HG03196 (cell line): Measurements from ENCODE around the gene EXOSC7.
"Not testable (repeated sequence)": the region's sequence is repeated elsewhere in the genome, so short reads cannot be mapped to it uniquely, and the experiment has no call there.

Experiments used
- ATAC-seq: cut with Tn5 transposase; IDR thresholded peaks from one replicate; pipeline ENCODE4 v1.9.1; 2021; ENCODE audit not compliant: unreplicated experiment

Gene EXOSC7

DNA sequence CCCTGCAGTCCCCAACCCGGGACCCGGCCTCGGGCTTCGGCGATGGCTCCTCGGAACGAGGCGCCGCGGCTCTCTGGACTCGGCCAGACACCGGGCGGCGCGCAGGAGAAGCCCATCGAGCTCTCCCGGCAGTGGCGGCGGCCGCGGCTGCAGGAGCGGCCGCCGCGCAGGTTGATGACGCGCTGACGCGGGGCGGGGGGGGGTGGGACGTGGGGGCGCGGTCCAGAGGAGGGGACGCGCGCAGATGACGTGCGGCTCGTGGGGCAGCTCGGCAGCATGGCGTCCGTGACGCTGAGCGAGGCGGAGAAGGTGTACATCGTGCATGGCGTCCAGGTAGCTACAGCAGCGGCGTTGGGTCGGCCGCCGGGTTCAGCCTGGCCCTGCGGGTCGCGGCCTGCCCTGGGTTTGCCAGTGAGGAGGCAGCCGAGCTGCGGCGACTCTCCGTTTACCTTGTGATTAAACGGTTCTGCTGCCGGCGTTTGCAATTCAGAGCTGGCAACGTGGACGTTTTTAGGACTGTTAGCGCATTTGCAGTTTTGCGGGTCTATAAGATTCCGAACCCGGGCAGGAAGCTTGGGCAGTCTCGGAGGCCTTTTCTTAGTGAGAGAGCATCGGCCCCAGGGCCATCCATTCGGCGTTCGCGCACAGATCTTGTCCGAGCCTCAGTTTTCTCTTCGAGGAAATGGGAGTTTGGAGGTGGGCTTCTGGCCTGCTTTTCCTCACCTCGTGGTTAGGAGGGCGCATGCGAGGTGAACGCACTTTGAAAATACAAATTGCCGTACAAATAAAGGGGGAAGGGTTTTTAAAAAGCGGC is at the start of gene EXOSC7, which contains the start of gene ZDHHC3:
Gene EXOSC7 (plus strand): TSS at position 243 of the 814 bp plus-strand sequence. CDS start 34 bp downstream, at position 277.
Gene ZDHHC3 (minus strand): TSS at position 173 of the 814 bp plus-strand sequence. CDS start 16,738 bp downstream, outside the sequence.
- peak; percentile 69 for ATAC-seq

DNA sequence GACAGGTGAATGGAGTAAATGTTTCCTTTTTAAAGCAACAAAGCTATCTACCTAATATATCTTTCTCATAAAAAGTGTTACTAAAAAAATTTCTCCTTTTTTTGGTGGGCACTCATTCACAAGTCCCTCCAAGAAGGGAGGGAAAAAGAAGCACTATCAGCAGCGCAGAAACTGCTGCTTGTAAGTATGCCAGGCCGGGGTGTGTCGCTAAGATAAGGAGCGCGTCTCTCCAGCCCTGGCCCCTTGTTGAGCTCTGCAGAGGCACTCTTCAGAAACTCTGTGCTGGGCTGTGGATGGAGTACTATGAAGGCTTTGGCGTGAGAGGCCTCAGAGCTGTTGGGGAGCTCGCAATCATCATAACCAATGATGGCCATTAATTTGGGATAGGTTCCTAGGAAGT is 49.1 kb upstream of the EXOSC7 start:
- ATAC-seq: no peak

DNA sequence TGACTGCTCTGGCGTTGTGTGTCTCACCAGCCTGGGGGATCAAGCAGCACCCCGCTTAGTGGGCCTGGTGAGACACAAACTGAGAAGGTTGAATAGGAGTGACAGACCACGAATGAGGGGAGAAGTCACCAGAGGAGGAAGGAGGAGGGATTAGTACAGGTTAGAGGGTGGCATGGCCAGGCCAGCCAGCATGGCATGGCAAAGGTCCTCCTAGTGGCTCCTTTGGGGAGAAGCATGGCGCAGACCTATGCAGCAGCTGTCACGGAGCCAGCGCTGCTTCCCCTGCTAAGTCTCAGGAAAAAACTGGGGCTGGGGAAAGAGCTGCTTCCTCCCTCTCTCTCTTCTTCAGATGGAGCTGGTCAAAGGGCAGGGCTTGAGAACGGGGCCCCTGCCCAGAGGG is 48.7 kb upstream of the EXOSC7 start:
- no peak for ATAC-seq

DNA sequence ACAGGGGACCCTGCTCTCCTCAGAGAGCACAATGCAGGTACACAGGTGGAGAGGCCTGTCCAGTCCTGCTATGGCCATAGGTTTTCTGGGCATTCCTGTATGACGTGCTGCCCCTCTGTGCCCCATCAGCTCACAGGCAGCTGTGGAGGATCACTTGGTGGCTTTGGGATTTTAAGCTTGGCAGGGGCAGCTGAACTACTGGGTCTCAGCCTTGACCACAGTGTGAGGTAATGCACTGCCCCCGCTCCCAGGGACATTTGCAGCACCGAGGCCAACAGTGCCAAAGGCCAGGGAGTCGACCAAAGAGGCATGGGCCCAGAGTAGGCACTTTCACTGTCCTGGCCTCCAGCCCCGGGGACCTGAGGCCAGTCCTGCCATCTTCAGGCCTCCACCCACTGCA is 46.3 kb upstream of the EXOSC7 start:
- ATAC-seq: no peak

DNA sequence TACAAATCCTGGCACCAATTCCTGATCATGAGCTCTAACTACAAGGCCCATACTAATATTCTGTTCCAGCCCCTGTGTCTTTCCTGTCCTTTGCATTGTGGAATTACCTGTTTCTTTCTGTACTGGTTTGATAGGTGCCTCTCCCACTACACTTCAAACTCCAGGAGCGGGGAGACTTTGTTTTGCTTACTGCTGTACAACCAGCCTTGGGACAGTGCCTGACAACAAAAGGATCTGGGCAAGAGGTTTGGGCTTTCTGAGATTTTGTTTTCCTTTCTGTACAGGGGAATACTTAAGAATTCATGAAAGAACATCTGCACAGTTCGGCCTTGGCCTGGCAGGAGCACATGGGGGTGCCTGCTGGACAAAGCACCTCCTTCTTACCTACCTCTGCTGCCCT is 45.1 kb upstream of the EXOSC7 start:
- ATAC-seq: no peak

DNA sequence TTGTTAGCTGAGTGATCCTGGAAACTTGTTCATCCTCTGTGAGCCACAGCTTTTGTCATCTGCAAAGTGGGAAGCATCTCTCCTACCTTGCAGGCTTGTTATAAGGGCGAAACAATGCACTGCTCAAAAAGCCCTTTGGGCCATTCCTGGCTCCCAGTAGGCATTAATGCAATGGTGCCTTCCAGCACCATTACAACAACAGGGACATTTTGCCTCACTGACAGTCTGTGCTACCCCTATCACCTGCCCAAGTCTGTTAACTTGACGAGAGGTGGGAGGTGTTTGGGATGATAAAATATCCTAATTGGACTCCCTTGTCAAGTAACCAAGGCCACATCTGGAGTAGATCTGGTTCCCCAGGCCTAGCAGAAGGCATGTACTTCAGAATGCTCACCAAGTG is 44.3 kb upstream of the EXOSC7 start:
- ATAC-seq: no peak

DNA sequence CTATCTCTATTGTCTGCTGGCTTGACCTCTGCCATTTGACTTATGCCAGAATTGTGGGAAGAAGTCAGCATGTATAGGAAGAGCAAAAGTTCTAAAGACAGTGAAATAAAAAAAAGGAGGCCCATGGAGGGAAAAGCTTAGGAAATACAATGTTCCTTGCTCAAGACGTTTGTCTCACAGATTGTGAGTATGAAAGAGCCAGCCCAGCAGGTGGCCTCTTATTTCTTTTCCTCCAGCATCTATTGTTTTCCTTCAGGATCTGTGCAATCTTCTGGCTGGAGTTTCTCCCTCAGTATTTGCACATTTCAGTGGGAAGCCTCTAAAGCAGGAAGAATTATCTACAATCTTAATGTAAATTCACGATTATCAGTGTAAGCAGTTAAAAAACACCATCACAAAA is 43.8 kb upstream of the EXOSC7 start:
- ATAC-seq: no peak

DNA sequence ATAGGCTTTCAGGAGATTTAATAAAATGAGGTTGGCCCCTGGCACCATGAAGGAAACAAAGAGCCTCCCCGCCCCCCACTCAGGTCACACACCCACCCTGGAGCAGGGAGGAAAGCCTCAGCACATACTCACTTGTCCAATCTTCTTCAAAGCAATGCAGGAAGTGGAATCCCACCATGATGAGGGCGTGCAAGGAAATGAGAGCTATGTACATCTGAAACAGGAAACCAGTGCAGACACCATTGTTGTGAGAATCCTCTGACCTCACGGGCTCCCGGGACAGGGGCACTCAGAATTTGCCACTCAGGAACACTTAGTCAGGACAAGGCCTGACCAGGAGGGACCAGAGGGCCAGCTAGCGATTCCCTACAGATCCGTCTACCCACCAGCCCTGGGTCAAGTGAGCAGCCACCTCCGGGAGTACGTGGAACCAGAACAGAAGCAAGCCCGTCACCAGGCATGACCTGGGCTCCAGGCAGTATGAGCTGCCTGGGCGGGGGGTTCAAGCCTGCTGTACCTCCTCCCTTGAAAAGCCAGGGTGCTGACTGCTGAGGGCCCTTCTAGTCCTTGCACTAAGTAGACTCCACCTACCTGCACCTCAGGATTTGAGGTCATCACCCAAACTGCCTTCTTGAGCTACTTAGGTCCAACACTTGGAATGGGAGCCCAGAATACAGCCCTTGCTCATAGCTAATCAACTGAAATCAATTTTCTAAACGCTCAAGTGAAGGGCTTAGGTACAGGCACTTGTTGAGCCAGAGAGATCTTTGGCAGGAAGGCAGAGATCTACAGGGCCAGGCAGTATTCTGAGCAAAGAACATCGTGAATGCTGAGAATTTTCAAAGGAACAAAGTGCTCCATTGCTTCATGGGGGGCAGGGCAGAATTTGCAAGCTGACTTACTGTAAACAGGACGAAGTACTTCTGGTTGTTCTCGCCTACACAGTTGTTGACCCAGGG is 42.8 kb upstream of the EXOSC7 start:
- no peak for ATAC-seq

DNA sequence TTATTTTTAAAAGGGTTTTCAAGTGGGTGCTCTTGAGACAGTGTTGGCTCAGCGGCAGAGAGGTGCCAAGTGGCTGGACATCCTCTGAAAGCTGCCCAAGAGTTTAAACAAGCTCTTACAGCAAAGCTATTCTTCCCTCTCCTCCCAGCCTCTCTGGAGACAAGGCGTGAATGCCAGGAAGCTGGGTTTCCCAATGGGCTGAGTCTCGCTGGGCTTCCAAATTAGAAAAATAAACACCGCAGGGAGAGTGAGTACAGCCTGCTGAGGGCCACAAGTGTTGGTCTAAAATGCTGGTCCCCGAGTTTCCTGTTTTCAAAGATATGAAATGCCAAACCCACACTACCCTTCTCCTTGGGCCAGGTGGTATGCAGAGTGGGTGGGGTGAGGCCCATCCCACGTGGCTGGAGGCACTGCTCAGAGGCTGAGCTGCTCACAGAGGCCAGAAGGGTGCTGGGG is 36.4 kb upstream of the EXOSC7 start:
- ATAC-seq: no peak

DNA sequence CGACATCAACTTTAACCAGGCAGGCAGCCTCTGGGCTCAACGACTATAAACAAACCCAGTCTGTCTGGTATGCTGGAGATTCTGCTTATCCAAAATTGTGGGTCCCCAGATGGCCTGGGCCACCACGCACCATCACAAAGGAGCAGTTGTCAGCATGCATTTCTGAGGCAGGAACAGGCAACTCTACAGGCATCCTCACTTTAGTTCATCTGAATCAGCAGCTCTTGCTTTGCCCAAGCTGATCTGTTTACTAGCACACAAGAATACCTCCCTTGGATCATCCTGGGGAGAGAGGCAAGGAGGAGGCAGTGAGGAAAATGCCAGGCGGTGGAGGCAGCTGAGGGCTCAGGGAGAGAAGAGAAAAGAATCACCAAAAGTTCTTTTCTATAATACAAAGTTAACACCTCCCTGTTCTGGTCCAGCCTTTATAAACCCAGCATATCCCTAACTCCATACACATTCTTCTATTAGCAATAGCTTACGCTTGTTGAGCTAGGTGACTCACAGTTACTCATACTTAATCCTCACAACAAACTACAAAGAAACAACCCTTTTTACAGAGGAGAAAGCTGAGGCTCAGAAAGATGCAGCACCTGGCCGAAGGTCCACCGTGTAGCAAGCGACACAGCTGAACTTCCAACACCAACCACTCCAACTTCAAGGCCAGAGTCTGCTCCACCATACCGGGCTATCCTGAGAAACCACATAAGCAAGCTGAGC is 33.7 kb upstream of the EXOSC7 start:
- no peak for ATAC-seq

DNA sequence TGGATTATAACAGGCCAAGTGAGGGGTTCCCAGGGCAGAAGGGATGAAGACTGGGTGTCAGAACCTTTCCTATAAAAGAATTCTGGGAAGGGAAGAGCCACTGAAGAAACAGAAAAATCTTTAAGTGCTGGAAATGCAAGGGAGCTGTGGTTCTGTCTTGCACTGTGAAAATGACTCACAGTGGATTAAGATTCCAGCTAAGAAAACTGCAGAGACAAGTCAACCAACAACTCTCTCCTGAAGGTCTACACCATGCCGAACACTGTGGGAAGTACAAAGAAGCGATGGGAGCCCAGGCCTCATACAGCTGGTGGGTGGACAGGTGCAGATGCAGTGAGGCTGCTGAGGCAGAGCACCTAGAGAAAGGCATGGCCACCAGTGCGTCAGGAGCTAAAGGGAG is 27.8 kb upstream of the EXOSC7 start:
- no peak for ATAC-seq

DNA sequence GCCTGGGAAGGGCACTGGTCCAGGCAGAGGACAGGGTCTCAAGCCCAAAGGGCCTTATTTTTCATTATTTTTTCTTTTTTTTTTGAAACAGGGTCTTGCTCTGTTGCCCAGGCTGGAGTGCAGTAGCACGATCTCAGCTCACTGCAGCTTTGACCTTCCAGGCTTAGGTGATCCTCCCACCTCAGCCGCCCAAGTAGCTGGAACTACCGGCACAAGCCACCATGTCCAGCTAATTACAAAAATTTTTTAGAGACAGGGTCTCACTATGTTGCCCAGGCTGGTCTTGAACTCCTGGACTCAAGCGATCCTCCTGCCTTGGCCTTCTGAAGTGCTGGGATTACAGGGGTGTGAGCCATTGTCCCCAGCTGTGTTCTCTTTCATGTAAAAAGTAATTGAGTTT is 26.3 kb upstream of the EXOSC7 start:
- not testable (repeated sequence) for ATAC-seq

DNA sequence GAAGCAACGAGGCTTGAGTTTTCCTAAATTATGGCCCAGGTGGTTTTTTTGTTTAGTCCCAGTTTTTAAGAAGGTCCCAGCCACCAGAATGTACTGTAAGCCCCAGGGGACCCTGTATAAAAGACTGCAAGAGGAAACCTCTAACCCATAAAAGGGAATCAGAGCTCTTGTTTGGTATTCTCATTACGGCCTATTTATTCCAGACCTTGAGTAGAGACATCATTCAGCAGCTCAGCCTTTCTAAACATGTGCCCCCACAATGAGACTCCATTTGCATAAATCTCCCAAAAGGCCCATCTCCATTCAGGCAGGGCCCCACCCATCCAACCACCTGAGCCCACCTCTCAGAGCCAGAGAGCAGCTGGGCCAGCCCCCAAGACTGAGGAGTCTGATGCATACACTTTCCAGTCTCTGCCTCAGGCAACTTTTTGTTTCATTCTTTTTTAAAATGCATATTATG is 25.7 kb upstream of the EXOSC7 start:
- ATAC-seq: no peak

DNA sequence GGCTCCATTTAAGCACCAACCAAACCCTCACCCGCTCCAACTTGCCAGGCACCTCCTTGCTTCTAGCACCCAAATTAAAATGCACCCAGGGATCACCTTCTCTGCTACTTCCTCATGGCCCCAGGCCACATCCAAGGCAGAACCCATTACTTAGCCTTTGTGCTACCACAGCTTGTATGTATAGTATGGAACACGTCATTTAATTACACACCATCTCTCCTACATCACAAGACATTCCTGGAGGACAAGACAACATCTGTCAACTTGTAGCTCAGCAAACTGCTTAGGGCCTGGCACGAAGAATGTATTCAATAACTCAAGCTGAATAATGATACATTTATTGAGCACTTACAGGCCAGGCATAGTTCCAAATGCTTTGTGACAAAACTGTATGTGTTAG is 23.4 kb upstream of the EXOSC7 start:
- no peak for ATAC-seq

DNA sequence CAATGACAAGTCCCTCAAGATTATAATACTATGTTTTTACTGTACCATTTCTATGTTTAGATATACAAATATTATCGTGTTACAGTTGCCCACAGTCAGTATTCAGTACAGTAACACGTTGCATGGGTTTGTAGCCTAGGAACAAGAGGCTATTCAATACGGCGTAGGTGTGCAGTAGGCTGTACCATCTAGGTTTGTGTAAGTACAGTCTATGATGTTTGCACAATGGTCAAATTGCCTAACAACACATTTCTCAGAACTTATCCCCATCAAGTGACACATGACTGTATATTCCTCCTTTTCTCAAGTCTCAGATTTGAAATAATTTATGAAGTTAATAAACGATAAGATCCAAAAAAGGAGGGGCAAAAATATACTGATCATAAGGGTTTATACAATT is 21.7 kb upstream of the EXOSC7 start:
- ATAC-seq: no peak

DNA sequence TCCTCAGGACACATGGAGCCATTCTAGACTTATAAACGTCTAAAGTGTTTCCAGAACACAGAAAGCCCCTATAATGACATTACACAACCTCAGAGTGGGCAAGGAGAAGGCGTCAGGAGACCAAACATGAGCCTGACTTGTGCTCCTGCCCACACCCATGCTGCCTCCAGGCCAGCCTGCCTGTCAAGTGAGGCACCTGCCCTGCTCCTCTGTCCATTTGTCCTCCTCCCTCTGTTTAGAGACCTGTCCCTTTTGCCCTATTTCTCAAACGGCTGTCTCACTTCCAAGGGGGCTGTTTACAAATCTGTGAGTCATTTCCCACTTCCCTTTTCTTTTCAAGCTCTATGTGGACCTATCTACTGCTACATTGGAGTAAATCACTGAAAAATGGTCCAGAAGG is 21.1 kb upstream of the EXOSC7 start:
- no peak for ATAC-seq

DNA sequence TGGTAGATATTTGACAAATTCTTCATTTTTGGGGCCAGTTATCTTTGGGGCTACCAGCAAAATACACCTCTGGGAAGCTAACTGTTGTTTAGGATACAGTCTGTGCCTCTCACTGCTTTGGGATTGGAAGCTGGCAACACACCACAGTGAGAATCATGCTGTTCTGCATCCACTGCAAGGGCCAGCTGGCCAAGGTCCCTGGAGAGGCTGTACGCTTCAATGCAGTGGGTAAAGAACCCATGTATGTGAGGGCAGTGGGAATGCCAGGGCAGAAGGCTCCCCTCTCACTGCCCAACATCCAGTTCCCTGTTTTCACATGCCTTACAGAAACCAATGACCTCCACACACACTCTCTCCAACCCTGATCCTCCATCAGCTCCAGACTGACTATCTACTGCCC is 20.1 kb upstream of the EXOSC7 start:
- no peak for ATAC-seq

DNA sequence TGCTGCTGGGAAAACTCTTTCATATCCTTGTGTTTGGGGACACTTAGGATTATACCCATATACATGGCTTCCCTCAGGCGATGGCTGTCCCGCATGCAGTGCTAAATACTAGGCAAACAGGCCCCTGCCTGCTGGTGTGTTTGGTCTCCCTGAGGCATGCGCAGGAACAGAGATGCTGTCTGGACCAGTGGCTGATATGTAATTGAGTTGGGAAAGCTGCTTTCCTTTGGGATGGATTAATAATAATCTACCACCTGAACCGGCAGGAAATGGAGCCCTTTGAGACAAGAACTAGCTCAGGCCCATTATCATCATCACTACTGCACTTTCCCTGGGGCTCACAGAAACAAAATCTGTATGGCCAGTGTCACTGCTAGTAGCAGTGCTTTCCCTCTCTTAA is 18.1 kb upstream of the EXOSC7 start:
- no peak for ATAC-seq

DNA sequence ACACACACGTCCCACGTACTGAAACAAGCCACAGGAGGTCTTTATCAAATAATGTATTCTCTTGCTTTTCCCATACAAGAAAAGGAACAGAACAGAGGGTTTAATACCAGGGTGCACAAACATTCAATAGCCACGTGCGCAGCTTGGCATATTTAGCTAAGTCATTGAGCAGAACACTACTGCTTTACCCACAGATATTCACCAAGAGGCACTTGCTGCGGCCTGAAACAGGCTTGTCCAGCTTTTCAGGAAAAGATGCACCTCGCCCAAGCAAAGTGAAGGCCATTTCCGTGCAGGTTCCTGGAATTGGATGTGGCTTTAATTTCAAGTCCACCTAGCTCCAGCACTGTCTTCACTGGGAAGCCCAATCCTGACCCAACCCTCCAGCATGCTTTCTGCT is 17.7 kb upstream of the EXOSC7 start:
- ATAC-seq: no peak

DNA sequence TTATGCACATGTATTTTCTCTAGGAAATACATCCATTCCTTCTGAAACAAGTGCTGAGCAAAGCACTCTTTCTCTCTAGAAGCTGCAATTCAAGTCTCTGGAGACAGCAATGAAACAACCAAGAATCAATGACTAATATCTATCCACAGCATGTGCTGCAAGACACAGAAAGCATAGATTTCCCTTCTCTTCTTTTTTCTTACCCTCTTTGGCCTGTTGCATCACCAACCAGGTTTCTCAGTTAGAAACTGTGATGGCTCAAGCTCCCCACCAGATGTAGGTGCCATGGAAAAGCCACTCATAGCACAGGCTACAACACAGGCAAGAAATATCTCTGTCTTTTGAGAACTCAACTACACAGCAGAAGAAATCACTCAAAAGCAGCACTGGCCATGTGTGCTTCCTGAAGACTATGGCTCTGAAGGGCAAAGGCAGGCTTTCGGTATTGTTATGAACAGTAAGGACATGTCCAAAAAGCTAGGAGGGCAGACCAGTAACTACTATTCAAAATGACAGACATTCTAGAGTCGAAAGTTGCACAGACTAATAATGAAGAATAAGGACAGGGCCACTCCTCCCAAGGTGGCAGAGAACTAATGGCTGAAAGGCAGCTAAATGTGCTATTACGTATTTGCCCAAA is 15.5 kb upstream of the EXOSC7 start:
- no peak for ATAC-seq

DNA sequence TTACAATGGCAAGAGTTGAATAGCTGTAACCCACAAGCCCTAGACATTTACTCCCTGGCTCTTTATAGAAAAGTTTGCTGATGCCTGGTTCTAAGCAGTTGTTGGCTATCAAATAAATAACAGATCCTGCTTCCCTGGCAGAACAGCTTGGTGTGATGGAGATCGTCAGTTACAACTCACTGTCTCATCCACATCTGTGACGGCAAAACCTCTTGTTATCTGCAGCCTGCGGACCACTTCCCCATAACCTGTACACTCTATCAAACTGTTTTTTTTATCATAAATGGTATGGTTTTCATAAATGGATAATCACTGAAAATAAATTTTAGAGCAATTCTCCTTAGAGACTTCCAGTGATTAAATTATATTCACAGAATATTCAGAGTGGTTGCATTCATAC is 14.2 kb upstream of the EXOSC7 start:
- ATAC-seq: no peak
